Erythroblast (primary cell): ENCODE data around the gene SLC5A9.
"Not testable (repeated sequence)": the region's sequence is repeated elsewhere in the genome, so short reads cannot be mapped to it uniquely, and the experiment has no call there.

Experiments used
- GATA1 ChIP-seq: IDR thresholded peaks from 2 replicates; pipeline ENCODE4 v1.6.1; 2011; ENCODE audit warnings: low read depth, mild to moderate bottlenecking, control low read depth, low read length, moderate library complexity
- POLR2A ChIP-seq: IDR thresholded peaks from 2 replicates; pipeline ENCODE4 v1.6.1; 2011; ENCODE audit warnings: mild to moderate bottlenecking, low read length

DNA sequence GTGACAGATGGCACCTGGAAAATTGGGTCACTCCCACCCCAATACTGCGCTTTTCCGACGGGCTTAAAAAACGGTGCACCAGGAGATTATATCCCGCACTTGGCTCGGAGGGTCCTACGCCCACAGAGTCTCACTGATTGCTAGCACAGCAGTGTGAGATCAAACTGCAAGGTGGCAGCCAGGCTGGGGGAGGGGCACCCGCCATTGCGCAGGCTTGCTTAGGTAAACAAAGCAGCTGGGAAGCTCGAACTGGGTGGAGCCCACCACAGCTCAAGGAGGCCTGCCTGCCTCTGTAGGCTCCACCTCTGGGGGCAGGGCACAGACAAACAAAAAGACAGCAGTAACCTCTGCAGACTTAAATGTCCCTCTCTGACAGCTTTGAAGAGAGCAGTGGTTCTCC, 54.9 kb downstream of the SLC5A9 start:
- TF ChIP-seq POLR2A, GATA1: not testable (repeated sequence)
